ENCODE measurements around the gene CRLF1. TPM values are rescaled to one million over a fixed set of nuclear protein-coding genes. Genes with fewer than 3 reads are reported as not detected.
"Not testable (repeated sequence)": the region's sequence is repeated elsewhere in the genome, so short reads cannot be mapped to it uniquely, and the experiment has no call there.

The CRLF1 gene
- polyA plus RNA-seq, 2 donors, result 2.8 to 11.1 TPM

- H3K9me3 ChIP-seq (ENCODE audit: control insufficient read depth in 2 of 2, insufficient read depth in 1 of 2, low read depth in 1 of 2, low read length in 1 of 2), result no peaks in the 10 kb centered on the region
- H3K4me1 ChIP-seq (ENCODE audit: control insufficient read depth in 2 of 2, insufficient read depth in 2 of 2, low read length in 1 of 2), result peaks cover 6 to 7% of the 10 kb centered on the region in 2 donors
- no peak overlapping the region for H3K27ac ChIP-seq (ENCODE audit: low read depth in 2 of 2, low read length in 1 of 2)
- WGBS, 2 donors, result 33 to 47% methylated on average over 10 of the region's 10 CpGs
- H3K27me3 ChIP-seq (ENCODE audit: control insufficient read depth in 1 of 2, insufficient read depth in 2 of 2, low read length in 2 of 2), result peaks cover 4 to 20% of the 10 kb centered on the region in 2 donors
- no peak overlapping the region for H3K4me3 ChIP-seq (ENCODE audit: low read depth in 1 of 2, low read length in 2 of 2)
- H3K36me3 ChIP-seq (ENCODE audit: control insufficient read depth in 2 of 2, insufficient read depth in 2 of 2, low read length in 1 of 2), result no peaks in the 10 kb centered on the region
Observed at GRCh38 chr19:18604820-18605159, 1.8 kb downstream of the CRLF1 start.

GRCh38 chr19:18603958-18604819 lies 2.4 kb downstream of the CRLF1 start:
- Histone ChIP-seq H3K27me3 (ENCODE audit: control insufficient read depth in 1 of 2, insufficient read depth in 2 of 2, low read length in 2 of 2) (peaks cover 0 to 20% of the 10 kb centered on the region in 2 donors), H3K36me3 (ENCODE audit: control insufficient read depth in 2 of 2, insufficient read depth in 2 of 2, low read length in 1 of 2) (no peaks in the 10 kb centered on the region), H3K27ac (ENCODE audit: low read depth in 2 of 2, low read length in 1 of 2) (no peak overlapping the region), H3K9me3 (ENCODE audit: control insufficient read depth in 2 of 2, insufficient read depth in 1 of 2, low read depth in 1 of 2, low read length in 1 of 2) (no peaks in the 10 kb centered on the region), H3K4me3 (ENCODE audit: low read depth in 1 of 2, low read length in 2 of 2) (no peak overlapping the region), H3K4me1 (ENCODE audit: control insufficient read depth in 2 of 2, insufficient read depth in 2 of 2, low read length in 1 of 2) (peaks cover 6 to 7% of the 10 kb centered on the region in 2 donors)
- 38 to 45% methylated on average over 20 to 26 of the region's 26 CpGs for WGBS, 2 donors

GRCh38 chr19:18603255-18603957 lies 3.2 kb downstream of the CRLF1 start:
- Histone ChIP-seq H3K4me3 (ENCODE audit: low read depth in 1 of 2, low read length in 2 of 2) (no peak overlapping the region), H3K27me3 (ENCODE audit: control insufficient read depth in 1 of 2, insufficient read depth in 2 of 2, low read length in 2 of 2) (peaks cover 0 to 20% of the 10 kb centered on the region in 2 donors), H3K36me3 (ENCODE audit: control insufficient read depth in 2 of 2, insufficient read depth in 2 of 2, low read length in 1 of 2) (no peaks in the 10 kb centered on the region), H3K4me1 (ENCODE audit: control insufficient read depth in 2 of 2, insufficient read depth in 2 of 2, low read length in 1 of 2) (peaks cover 6 to 7% of the 10 kb centered on the region in 2 donors), H3K27ac (ENCODE audit: low read depth in 2 of 2, low read length in 1 of 2) (no peak overlapping the region), H3K9me3 (ENCODE audit: control insufficient read depth in 2 of 2, insufficient read depth in 1 of 2, low read depth in 1 of 2, low read length in 1 of 2) (no peaks in the 10 kb centered on the region)
- WGBS, 2 donors, result 25 to 50% methylated on average over 27 to 32 of the region's 32 CpGs

GRCh38 chr19:18601875-18602274 lies 4.7 kb downstream of the CRLF1 start:
- H3K4me3 ChIP-seq (ENCODE audit: low read depth in 1 of 2, low read length in 2 of 2), result no peak overlapping the region
- H3K4me1 ChIP-seq (ENCODE audit: control insufficient read depth in 2 of 2, insufficient read depth in 2 of 2, low read length in 1 of 2), result no peaks in the 10 kb centered on the region
- 74 to 84% methylated on average over 4 of the region's 4 CpGs for WGBS, 2 donors
- H3K9me3 ChIP-seq (ENCODE audit: control insufficient read depth in 2 of 2, insufficient read depth in 1 of 2, low read depth in 1 of 2, low read length in 1 of 2), result no peaks in the 10 kb centered on the region
- H3K36me3 ChIP-seq (ENCODE audit: control insufficient read depth in 2 of 2, insufficient read depth in 2 of 2, low read length in 1 of 2), result no peaks in the 10 kb centered on the region
- H3K27ac ChIP-seq (ENCODE audit: low read depth in 2 of 2, low read length in 1 of 2), result no peak overlapping the region
- H3K27me3 ChIP-seq (ENCODE audit: control insufficient read depth in 1 of 2, insufficient read depth in 2 of 2, low read length in 2 of 2), result peaks cover 0 to 14% of the 10 kb centered on the region in 2 donors

- peaks cover 0 to 11% of the 10 kb centered on the region in 2 donors for H3K27me3 ChIP-seq (ENCODE audit: control insufficient read depth in 1 of 2, insufficient read depth in 2 of 2, low read length in 2 of 2)
- not testable (repeated sequence) for H3K9me3 ChIP-seq (ENCODE audit: control insufficient read depth in 2 of 2, insufficient read depth in 1 of 2, low read depth in 1 of 2, low read length in 1 of 2); H3K4me3 ChIP-seq (ENCODE audit: low read depth in 1 of 2, low read length in 2 of 2); H3K36me3 ChIP-seq (ENCODE audit: control insufficient read depth in 2 of 2, insufficient read depth in 2 of 2, low read length in 1 of 2); H3K4me1 ChIP-seq (ENCODE audit: control insufficient read depth in 2 of 2, insufficient read depth in 2 of 2, low read length in 1 of 2); H3K27ac ChIP-seq (ENCODE audit: low read depth in 2 of 2, low read length in 1 of 2)
- WGBS, 2 donors, result 91% methylated on average over 15 of the region's 15 CpGs
Observed at GRCh38 chr19:18600692-18601397, 5.8 kb downstream of the CRLF1 start.

- Histone ChIP-seq H3K36me3 (ENCODE audit: control insufficient read depth in 2 of 2, insufficient read depth in 2 of 2, low read length in 1 of 2) (no peaks in the 10 kb centered on the region), H3K27ac (ENCODE audit: low read depth in 2 of 2, low read length in 1 of 2) (no peak overlapping the region), H3K4me1 (ENCODE audit: control insufficient read depth in 2 of 2, insufficient read depth in 2 of 2, low read length in 1 of 2) (peaks cover 0 to 2% of the 10 kb centered on the region in 2 donors), H3K9me3 (ENCODE audit: control insufficient read depth in 2 of 2, insufficient read depth in 1 of 2, low read depth in 1 of 2, low read length in 1 of 2) (no peaks in the 10 kb centered on the region), H3K4me3 (ENCODE audit: low read depth in 1 of 2, low read length in 2 of 2) (no peak overlapping the region), H3K27me3 (ENCODE audit: control insufficient read depth in 1 of 2, insufficient read depth in 2 of 2, low read length in 2 of 2) (peaks cover 0 to 5% of the 10 kb centered on the region in 2 donors)
- WGBS, 2 donors, result 80 to 87% methylated on average over 20 of the region's 20 CpGs
Observed at GRCh38 chr19:18599485-18599884, 7.1 kb downstream of the CRLF1 start.

GRCh38 chr19:18597809-18598660 lies 8.6 kb downstream of the CRLF1 start:
- Histone ChIP-seq H3K27me3 (ENCODE audit: control insufficient read depth in 1 of 2, insufficient read depth in 2 of 2, low read length in 2 of 2) (no peaks in the 10 kb centered on the region), H3K9me3 (ENCODE audit: control insufficient read depth in 2 of 2, insufficient read depth in 1 of 2, low read depth in 1 of 2, low read length in 1 of 2) (no peaks in the 10 kb centered on the region), H3K27ac (ENCODE audit: low read depth in 2 of 2, low read length in 1 of 2) (no peak overlapping the region), H3K4me3 (ENCODE audit: low read depth in 1 of 2, low read length in 2 of 2) (no peak overlapping the region), H3K4me1 (ENCODE audit: control insufficient read depth in 2 of 2, insufficient read depth in 2 of 2, low read length in 1 of 2) (peaks cover 3 to 5% of the 10 kb centered on the region in 2 donors), H3K36me3 (ENCODE audit: control insufficient read depth in 2 of 2, insufficient read depth in 2 of 2, low read length in 1 of 2) (no peaks in the 10 kb centered on the region)
- WGBS, 2 donors, result 48 to 61% methylated on average over 25 of the region's 25 CpGs

- Histone ChIP-seq H3K27ac (ENCODE audit: low read depth in 2 of 2, low read length in 1 of 2) (no peak overlapping the region), H3K27me3 (ENCODE audit: control insufficient read depth in 1 of 2, insufficient read depth in 2 of 2, low read length in 2 of 2) (no peaks in the 10 kb centered on the region), H3K4me3 (ENCODE audit: low read depth in 1 of 2, low read length in 2 of 2) (no peak overlapping the region), H3K4me1 (ENCODE audit: control insufficient read depth in 2 of 2, insufficient read depth in 2 of 2, low read length in 1 of 2) (peaks cover 3 to 5% of the 10 kb centered on the region in 2 donors), H3K36me3 (ENCODE audit: control insufficient read depth in 2 of 2, insufficient read depth in 2 of 2, low read length in 1 of 2) (no peaks in the 10 kb centered on the region), H3K9me3 (ENCODE audit: control insufficient read depth in 2 of 2, insufficient read depth in 1 of 2, low read depth in 1 of 2, low read length in 1 of 2) (no peaks in the 10 kb centered on the region)
- 35 to 45% methylated on average over 21 of the region's 21 CpGs for WGBS, 2 donors
Observed at GRCh38 chr19:18596752-18597157, 9.8 kb downstream of the CRLF1 start.

- H3K27ac ChIP-seq (ENCODE audit: low read depth in 2 of 2, low read length in 1 of 2), result no peak overlapping the region
- peaks cover 0 to 4% of the 10 kb centered on the region in 2 donors for H3K9me3 ChIP-seq (ENCODE audit: control insufficient read depth in 2 of 2, insufficient read depth in 1 of 2, low read depth in 1 of 2, low read length in 1 of 2)
- H3K4me1 ChIP-seq (ENCODE audit: control insufficient read depth in 2 of 2, insufficient read depth in 2 of 2, low read length in 1 of 2), result peaks cover 3 to 5% of the 10 kb centered on the region in 2 donors
- H3K27me3 ChIP-seq (ENCODE audit: control insufficient read depth in 1 of 2, insufficient read depth in 2 of 2, low read length in 2 of 2), result no peaks in the 10 kb centered on the region
- H3K36me3 ChIP-seq (ENCODE audit: control insufficient read depth in 2 of 2, insufficient read depth in 2 of 2, low read length in 1 of 2), result peaks cover 0 to 5% of the 10 kb centered on the region in 2 donors
- no peak overlapping the region for H3K4me3 ChIP-seq (ENCODE audit: low read depth in 1 of 2, low read length in 2 of 2)
- 67 to 71% methylated on average over 6 of the region's 6 CpGs for WGBS, 2 donors
Observed at GRCh38 chr19:18595475-18595874, 11.1 kb downstream of the CRLF1 start.

Data from esophagus (tissue), 2 donors.